GM23338 (cell line): ENCODE data around the gene CHRNB2. TPM values are rescaled to one million over a fixed set of nuclear protein-coding genes. Genes with fewer than 3 reads are reported as not detected.

ENCODE experiments used
- ATAC-seq: fragments of 200-7000 bp; cut with Tn5 transposase; 3 replicates; pipeline ENCODE4 v1.9.1; 2020
- DNase-seq: peaks from one replicate; pipeline ENCODE4 v3.0.0-alpha.2; 2015; ENCODE audit warnings: low spot score
- H2AFZ ChIP-seq: fragments of 200-600 bp; sonication (generic); 2 replicates; pipeline ENCODE4 v1.8.0; 2016; ENCODE audit warnings: antibody characterized with exemption, mild to moderate bottlenecking, moderate library complexity
- H3F3A ChIP-seq: fragments of 200-600 bp; sonication (generic); replicated peaks from 2 replicates; pipeline ENCODE4 v1.8.0; 2017; ENCODE audit warnings: antibody characterized with exemption, mixed run types, low read depth
- H3K27ac ChIP-seq: fragments of 200-600 bp; sonication (generic); 2 replicates; pipeline ENCODE4 v1.6.1; 2016; ENCODE audit warnings: low read depth
- H3K27me3 ChIP-seq: fragments of 200-600 bp; sonication (generic); 2 replicates; pipeline ENCODE4 v1.8.0; 2016; ENCODE audit warnings: mild to moderate bottlenecking, mixed run types, moderate library complexity; ENCODE audit not compliant: insufficient read depth
- H3K36me3 ChIP-seq: fragments of 200-600 bp; sonication (generic); 2 replicates; pipeline ENCODE4 v1.8.0; 2016; ENCODE audit warnings: mild to moderate bottlenecking; ENCODE audit not compliant: insufficient read depth
- H3K4me1 ChIP-seq: fragments of 200-600 bp; sonication (generic); 2 replicates; pipeline ENCODE4 v1.8.0; 2016; ENCODE audit warnings: mild to moderate bottlenecking, moderate library complexity; ENCODE audit not compliant: insufficient read depth
- H3K4me2 ChIP-seq: fragments of 200-600 bp; sonication (generic); 2 replicates; pipeline ENCODE4 v1.7.1; 2017; ENCODE audit warnings: mixed run types
- H3K4me3 ChIP-seq: fragments of 200-600 bp; sonication (generic); 2 replicates; pipeline ENCODE4 v1.6.1; 2016; ENCODE audit warnings: mixed run types
- H3K79me2 ChIP-seq: fragments of 200-600 bp; sonication (generic); replicated peaks from 2 replicates; pipeline ENCODE4 v1.8.0; 2017; ENCODE audit warnings: mild to moderate bottlenecking; ENCODE audit not compliant: insufficient read depth
- H3K9me2 ChIP-seq: fragments of 200-600 bp; sonication (generic); 2 replicates; pipeline ENCODE4 v1.8.0; 2017; ENCODE audit not compliant: insufficient read depth
- H4K20me1 ChIP-seq: fragments of 200-600 bp; sonication (generic); replicated peaks from 2 replicates; pipeline ENCODE4 v1.8.0; 2017; ENCODE audit warnings: mild to moderate bottlenecking; ENCODE audit not compliant: insufficient read depth
- H3K27ac Mint-ChIP-seq: 2 replicates; pipeline ENCODE4 v1.8.0; 2020; ENCODE audit warnings: inconsistent platforms, mild to moderate bottlenecking, moderate library complexity, mixed read lengths
- H3K27me3 Mint-ChIP-seq: 3 replicates; pipeline ENCODE4 v1.8.0; 2022; ENCODE audit warnings: low read depth, mild to moderate bottlenecking, moderate library complexity, mixed read lengths, inconsistent platforms; ENCODE audit not compliant: insufficient read depth, poor library complexity
- H3K36me3 Mint-ChIP-seq: 3 replicates; pipeline ENCODE4 v1.8.0; 2021; ENCODE audit warnings: low read depth, mild to moderate bottlenecking, inconsistent platforms, moderate library complexity, mixed read lengths
- H3K4me1 Mint-ChIP-seq: 3 replicates; pipeline ENCODE4 v1.8.0; 2020; ENCODE audit warnings: mild to moderate bottlenecking, inconsistent platforms, mixed read lengths
- H3K4me3 Mint-ChIP-seq: 3 replicates; pipeline ENCODE4 v1.8.0; 2021; ENCODE audit warnings: moderate library complexity, mild to moderate bottlenecking, inconsistent platforms, mixed read lengths
- H3K9me3 Mint-ChIP-seq: 3 replicates; pipeline ENCODE4 v1.8.0; 2020; ENCODE audit warnings: moderate library complexity, mild to moderate bottlenecking, inconsistent platforms, mixed read lengths
- CREB1 ChIP-seq: fragments of 250-450 bp; sonication (Bioruptor Pico); IDR thresholded peaks from 2 replicates; pipeline ENCODE4 v1.5.0; 2020; ENCODE audit warnings: low read depth, mild to moderate bottlenecking, moderate library complexity
- EZH2 ChIP-seq: fragments of 200-600 bp; sonication (generic); IDR thresholded peaks from one replicate; pipeline ENCODE4 v1.8.0; 2017; ENCODE audit warnings: antibody characterized with exemption, mild to moderate bottlenecking, low read depth; ENCODE audit not compliant: unreplicated experiment
- EZH2phosphoT487 ChIP-seq: fragments of 200-600 bp; sonication (generic); IDR thresholded peaks from one replicate; pipeline ENCODE4 v1.8.1; 2018; ENCODE audit warnings: antibody characterized with exemption; ENCODE audit not compliant: unreplicated experiment
- JUNB ChIP-seq: IDR thresholded peaks from one replicate; pipeline ENCODE4 v1.6.1; 2016; ENCODE audit warnings: antibody characterized with exemption; ENCODE audit not compliant: unreplicated experiment
- NANOG ChIP-seq: IDR thresholded peaks from 2 replicates; pipeline ENCODE4 v1.6.1; 2016; ENCODE audit warnings: antibody characterized with exemption, borderline replicate concordance
- POLR2AphosphoS5 ChIP-seq: IDR thresholded peaks from 2 replicates; pipeline ENCODE4 v1.6.1; 2016; ENCODE audit warnings: antibody characterized with exemption, low read depth
- STAT1 ChIP-seq: IDR thresholded peaks from one replicate; pipeline ENCODE4 v1.6.1; 2016; ENCODE audit warnings: antibody characterized with exemption; ENCODE audit not compliant: unreplicated experiment
- ZNF114 ChIP-seq: fragments of 250-450 bp; sonication (Bioruptor Pico); IDR thresholded peaks from 2 replicates; pipeline ENCODE4 v1.5.0; 2020; ENCODE audit warnings: mild to moderate bottlenecking, moderate library complexity
- ZNF331 ChIP-seq: fragments of 250-450 bp; sonication (Bioruptor Pico); IDR thresholded peaks from 2 replicates; pipeline ENCODE4 v1.5.0; 2020; ENCODE audit warnings: low read depth, mild to moderate bottlenecking, moderate library complexity
- polyA plus RNA-seq: library from polyadenylated mRNA; unstranded; fragments of >200 nt; fragmentation: Nextera tagmentation; extraction: Ambion mirVana; gene quantifications from 2 replicates; pipeline ENCODE4 v1.2.1, GENCODE V29; 2016
- total RNA-seq: library from RNA; depleted of rRNA; stranded (reverse); fragments of >200 nt; shearing (Covaris generic); gene quantifications from 2 replicates; pipeline ENCODE4 v1.2.3, GENCODE V29; 2014
- TF ChIP-seq, protein P1 (sequence below), 2 experiments: fragments of 200-600 bp in 1 of 2; sonication (generic) in 1 of 2; conservative IDR thresholded peaks; 2 replicates each; pipeline versions ENCODE4 v1.5.1 to v1.6.1; 2016 to 2017; ENCODE audit warnings: antibody characterized with exemption in 2 of 2, low read depth in 2 of 2, mild to moderate bottlenecking in 2 of 2, moderate library complexity in 1 of 2
- TF ChIP-seq, protein P2 (sequence below): IDR thresholded peaks from one replicate; pipeline ENCODE4 v1.6.1; 2018; ENCODE audit warnings: antibody characterized with exemption; ENCODE audit not compliant: unreplicated experiment
- TF ChIP-seq, protein P3 (sequence below): IDR thresholded peaks from 2 replicates; pipeline ENCODE4 v1.6.1; 2016; ENCODE audit warnings: antibody characterized with exemption

CHRNB2 gene
- total and polyA plus RNA-seq, 2 experiments from 2014 or later: 0.73 to 3.6 TPM

DNA sequence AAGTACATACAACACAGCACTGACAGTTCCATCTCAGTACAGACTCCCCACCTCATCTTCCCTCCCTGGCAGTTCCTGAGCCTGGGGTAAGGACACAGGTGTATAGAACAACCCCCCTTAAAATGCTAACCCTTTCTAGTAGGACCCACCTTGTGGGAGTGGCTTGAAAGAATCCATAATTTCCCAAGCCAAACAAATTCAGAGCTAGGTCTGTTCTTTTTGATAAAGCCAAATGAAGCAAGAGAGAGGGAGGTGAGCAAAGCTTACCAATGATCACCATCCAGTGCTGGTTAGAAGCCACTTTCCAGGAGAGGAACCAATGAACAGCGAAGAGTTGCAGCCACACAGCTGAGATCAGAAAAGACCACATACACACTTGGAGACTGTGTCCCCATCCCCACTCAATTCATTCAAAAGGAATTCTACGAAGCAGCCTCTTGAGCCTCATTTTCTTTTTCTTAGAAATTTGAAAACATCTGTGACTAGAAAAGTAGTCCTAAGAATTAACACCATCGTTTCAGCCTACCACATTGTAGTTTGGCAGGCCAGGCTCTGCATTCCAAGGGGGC lies 18.3 kb upstream of the CHRNB2 start:
- peaks cover 26% of the 10 kb centered on the region for H4K20me1 ChIP-seq
- no peak for DNase-seq
- no peak overlapping the region for H3K4me2 ChIP-seq
- TF ChIP-seq ZNF114 (CRISPR knock-in tag): no peak
- no peak overlapping the region for H3K4me3 ChIP-seq
- H3K36me3 ChIP-seq: peaks cover 41% of the 10 kb centered on the region
- H3K27ac ChIP-seq: no peak overlapping the region
- H3K27me3 ChIP-seq: no peaks in the 10 kb centered on the region
- H3K9me2 ChIP-seq: no peaks in the 10 kb centered on the region
- no peaks in the 10 kb centered on the region for H3K9me3 Mint-ChIP-seq
- H3F3A ChIP-seq: 0 out of 2 replicates have a peak, but pooled peaks cover 11% of the 10 kb centered on the region
- no peaks in the 10 kb centered on the region for H3K27me3 Mint-ChIP-seq
- no peak overlapping the region for H2AFZ ChIP-seq
- peaks cover 3% of the 10 kb centered on the region; the same call in 2 of the 3 replicates for H3K4me1 Mint-ChIP-seq
- H3K27ac Mint-ChIP-seq: no peak overlapping the region
- H3K4me1 ChIP-seq: no peaks in the 10 kb centered on the region
- ATAC-seq: no peak
- H3K36me3 Mint-ChIP-seq: peaks cover 53% of the 10 kb centered on the region
- peaks cover 3% of the 10 kb centered on the region for H3K79me2 ChIP-seq
- no peak overlapping the region for H3K4me3 Mint-ChIP-seq

DNA sequence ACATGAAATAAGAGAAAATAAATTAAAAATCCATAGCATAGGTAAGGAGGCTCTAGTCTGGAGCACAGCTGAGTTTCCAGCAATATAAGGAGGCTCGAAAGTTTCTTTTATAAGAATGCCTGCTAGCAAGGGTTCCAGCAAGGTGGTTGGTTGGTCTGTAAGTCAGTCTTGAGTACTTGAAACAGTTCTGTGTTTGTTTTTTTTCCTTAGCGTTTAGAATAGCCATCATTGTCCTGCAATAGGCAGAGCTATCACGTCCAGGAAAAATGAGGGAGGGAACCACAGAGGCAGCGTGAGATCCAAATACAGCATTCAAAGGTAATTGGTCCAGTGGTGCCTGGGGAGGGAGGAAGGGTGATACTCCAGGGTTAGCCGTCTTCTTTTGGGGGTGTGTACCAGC lies 17.5 kb upstream of the CHRNB2 start:
- H3K36me3 ChIP-seq: peaks cover 49% of the 10 kb centered on the region
- ATAC-seq: no peak

DNA sequence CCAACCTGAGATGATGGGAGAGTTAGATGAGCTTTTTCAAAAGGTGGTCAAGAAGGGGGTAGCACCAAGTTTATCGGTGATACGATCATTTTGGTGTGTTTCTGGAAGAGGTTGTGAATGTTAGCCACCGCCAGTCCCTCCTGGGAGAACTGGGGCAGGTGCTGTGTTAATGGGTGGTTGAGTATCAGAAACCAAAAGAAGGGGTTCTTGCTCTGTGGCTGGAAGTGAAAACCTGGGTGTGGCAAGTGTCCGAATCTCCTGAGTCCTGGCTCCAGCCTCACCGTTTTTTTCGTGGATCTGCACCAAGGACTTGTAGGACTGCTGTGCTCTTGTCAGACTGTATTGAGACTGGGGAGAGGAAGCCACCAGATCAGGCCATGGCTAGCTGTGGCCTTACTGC lies 16.9 kb upstream of the CHRNB2 start:
- Histone ChIP-seq H4K20me1 (peaks cover 37% of the 10 kb centered on the region), H3K9me2 (no peaks in the 10 kb centered on the region), H3K4me2 (no peak overlapping the region), H2AFZ (no peak overlapping the region), H3K27ac (no peak overlapping the region), H3F3A (0 out of 2 replicates have a peak, but pooled peaks cover 11% of the 10 kb centered on the region), H3K4me1 (no peaks in the 10 kb centered on the region), H3K79me2 (peaks cover 3% of the 10 kb centered on the region), H3K36me3 (peaks cover 55% of the 10 kb centered on the region), H3K4me3 (no peak overlapping the region), H3K27me3 (no peaks in the 10 kb centered on the region)
- Mint-ChIP-seq H3K27me3 (no peaks in the 10 kb centered on the region), H3K4me3 (no peak overlapping the region), H3K27ac (no peak overlapping the region), H3K9me3 (no peaks in the 10 kb centered on the region), H3K36me3 (peaks cover 67% of the 10 kb centered on the region), H3K4me1 (peaks cover 3% of the 10 kb centered on the region; the same call in 2 of the 3 replicates)
- no peak for ATAC-seq
- no peak for DNase-seq
- TF ChIP-seq, protein P1, sequence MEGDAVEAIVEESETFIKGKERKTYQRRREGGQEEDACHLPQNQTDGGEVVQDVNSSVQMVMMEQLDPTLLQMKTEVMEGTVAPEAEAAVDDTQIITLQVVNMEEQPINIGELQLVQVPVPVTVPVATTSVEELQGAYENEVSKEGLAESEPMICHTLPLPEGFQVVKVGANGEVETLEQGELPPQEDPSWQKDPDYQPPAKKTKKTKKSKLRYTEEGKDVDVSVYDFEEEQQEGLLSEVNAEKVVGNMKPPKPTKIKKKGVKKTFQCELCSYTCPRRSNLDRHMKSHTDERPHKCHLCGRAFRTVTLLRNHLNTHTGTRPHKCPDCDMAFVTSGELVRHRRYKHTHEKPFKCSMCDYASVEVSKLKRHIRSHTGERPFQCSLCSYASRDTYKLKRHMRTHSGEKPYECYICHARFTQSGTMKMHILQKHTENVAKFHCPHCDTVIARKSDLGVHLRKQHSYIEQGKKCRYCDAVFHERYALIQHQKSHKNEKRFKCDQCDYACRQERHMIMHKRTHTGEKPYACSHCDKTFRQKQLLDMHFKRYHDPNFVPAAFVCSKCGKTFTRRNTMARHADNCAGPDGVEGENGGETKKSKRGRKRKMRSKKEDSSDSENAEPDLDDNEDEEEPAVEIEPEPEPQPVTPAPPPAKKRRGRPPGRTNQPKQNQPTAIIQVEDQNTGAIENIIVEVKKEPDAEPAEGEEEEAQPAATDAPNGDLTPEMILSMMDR (conservative IDR thresholded peaks at IDR 0.05; ENCODE audit: low read depth in 2 of 2): no peak
- TF ChIP-seq ZNF114 (CRISPR knock-in tag) (no peak), POLR2AphosphoS5 (no peak), NANOG (no peak), EZH2 (no peak), CREB1 (CRISPR knock-in tag) (no peak), EZH2phosphoT487 (no peak), JUNB (no peak), STAT1 (no peak), ZNF331 (CRISPR knock-in tag) (no peak)
- TF ChIP-seq, protein P2, sequence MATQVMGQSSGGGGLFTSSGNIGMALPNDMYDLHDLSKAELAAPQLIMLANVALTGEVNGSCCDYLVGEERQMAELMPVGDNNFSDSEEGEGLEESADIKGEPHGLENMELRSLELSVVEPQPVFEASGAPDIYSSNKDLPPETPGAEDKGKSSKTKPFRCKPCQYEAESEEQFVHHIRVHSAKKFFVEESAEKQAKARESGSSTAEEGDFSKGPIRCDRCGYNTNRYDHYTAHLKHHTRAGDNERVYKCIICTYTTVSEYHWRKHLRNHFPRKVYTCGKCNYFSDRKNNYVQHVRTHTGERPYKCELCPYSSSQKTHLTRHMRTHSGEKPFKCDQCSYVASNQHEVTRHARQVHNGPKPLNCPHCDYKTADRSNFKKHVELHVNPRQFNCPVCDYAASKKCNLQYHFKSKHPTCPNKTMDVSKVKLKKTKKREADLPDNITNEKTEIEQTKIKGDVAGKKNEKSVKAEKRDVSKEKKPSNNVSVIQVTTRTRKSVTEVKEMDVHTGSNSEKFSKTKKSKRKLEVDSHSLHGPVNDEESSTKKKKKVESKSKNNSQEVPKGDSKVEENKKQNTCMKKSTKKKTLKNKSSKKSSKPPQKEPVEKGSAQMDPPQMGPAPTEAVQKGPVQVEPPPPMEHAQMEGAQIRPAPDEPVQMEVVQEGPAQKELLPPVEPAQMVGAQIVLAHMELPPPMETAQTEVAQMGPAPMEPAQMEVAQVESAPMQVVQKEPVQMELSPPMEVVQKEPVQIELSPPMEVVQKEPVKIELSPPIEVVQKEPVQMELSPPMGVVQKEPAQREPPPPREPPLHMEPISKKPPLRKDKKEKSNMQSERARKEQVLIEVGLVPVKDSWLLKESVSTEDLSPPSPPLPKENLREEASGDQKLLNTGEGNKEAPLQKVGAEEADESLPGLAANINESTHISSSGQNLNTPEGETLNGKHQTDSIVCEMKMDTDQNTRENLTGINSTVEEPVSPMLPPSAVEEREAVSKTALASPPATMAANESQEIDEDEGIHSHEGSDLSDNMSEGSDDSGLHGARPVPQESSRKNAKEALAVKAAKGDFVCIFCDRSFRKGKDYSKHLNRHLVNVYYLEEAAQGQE: no peak
- TF ChIP-seq, protein P3, sequence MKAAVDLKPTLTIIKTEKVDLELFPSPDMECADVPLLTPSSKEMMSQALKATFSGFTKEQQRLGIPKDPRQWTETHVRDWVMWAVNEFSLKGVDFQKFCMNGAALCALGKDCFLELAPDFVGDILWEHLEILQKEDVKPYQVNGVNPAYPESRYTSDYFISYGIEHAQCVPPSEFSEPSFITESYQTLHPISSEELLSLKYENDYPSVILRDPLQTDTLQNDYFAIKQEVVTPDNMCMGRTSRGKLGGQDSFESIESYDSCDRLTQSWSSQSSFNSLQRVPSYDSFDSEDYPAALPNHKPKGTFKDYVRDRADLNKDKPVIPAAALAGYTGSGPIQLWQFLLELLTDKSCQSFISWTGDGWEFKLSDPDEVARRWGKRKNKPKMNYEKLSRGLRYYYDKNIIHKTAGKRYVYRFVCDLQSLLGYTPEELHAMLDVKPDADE: no peak

More for the DNA sequence above, 17.5 kb upstream of the CHRNB2 start:
- H3K27me3 Mint-ChIP-seq: no peaks in the 10 kb centered on the region
- Histone ChIP-seq H2AFZ (no peak overlapping the region), H3K27ac (no peak overlapping the region), H3K4me3 (no peak overlapping the region), H3K27me3 (no peaks in the 10 kb centered on the region), H3F3A (0 out of 2 replicates have a peak, but pooled peaks cover 11% of the 10 kb centered on the region), H4K20me1 (peaks cover 31% of the 10 kb centered on the region), H3K9me2 (no peaks in the 10 kb centered on the region), H3K79me2 (peaks cover 3% of the 10 kb centered on the region), H3K4me2 (no peak overlapping the region), H3K4me1 (no peaks in the 10 kb centered on the region)
- H3K9me3 Mint-ChIP-seq: no peaks in the 10 kb centered on the region
- TF ChIP-seq CREB1 (CRISPR knock-in tag): no peak
- DNase-seq: no peak
- peaks cover 3% of the 10 kb centered on the region; the same call in 2 of the 3 replicates for H3K4me1 Mint-ChIP-seq
- H3K36me3 Mint-ChIP-seq: peaks cover 61% of the 10 kb centered on the region
- H3K4me3 Mint-ChIP-seq: no peak overlapping the region
- no peak overlapping the region for H3K27ac Mint-ChIP-seq
